ENCODE data around the gene NTSR1.

NTSR1 gene

DNA sequence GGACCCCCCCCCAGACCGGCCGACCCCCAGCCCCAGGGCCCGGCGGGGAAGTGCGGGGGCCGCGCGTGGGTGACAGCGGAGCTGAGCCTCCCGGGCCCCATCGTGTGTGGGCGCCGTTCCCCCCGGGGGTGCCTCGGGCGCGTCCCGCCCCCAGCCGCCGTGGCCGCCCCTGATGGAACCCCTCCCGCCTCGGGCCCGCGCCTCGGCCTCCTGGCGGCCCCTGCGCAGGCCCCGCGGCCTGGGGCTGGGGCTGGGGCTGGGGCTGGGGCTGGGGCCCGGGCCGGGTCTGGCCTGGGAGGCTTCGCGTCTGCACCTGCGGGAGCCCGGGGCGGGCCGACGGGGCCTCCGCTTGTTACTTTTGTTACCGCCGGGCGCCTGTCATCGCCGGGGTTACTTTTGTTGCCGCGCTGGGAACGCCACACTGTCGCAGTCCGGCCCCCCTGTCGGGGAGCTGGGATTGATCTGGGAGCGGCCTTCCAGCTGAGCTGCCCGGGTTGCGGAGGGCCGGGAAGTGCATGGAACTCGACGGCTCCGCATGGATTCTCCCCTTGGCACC, 96.6 kb downstream of the NTSR1 start:
- Histone ChIP-seq H3K27me3 (ENCODE audit: control insufficient read depth, insufficient read depth, low read length) (peaks cover 2% of the 10 kb centered on the region), H3K4me1 (ENCODE audit: control insufficient read depth, insufficient read depth, low read length) (peaks cover 2% of the 10 kb centered on the region), H3K4me3 (ENCODE audit: low read depth, low read length) (peak overlapping the region; percentile 76), H3K9ac (ENCODE audit: low read depth, low read length) (peak overlapping the region; percentile 37), H3K36me3 (ENCODE audit: control insufficient read depth, insufficient read depth, low read length) (peaks cover 27% of the 10 kb centered on the region), H3K9me3 (ENCODE audit: control insufficient read depth, insufficient read depth, low read length) (no peaks in the 10 kb centered on the region)

DNA sequence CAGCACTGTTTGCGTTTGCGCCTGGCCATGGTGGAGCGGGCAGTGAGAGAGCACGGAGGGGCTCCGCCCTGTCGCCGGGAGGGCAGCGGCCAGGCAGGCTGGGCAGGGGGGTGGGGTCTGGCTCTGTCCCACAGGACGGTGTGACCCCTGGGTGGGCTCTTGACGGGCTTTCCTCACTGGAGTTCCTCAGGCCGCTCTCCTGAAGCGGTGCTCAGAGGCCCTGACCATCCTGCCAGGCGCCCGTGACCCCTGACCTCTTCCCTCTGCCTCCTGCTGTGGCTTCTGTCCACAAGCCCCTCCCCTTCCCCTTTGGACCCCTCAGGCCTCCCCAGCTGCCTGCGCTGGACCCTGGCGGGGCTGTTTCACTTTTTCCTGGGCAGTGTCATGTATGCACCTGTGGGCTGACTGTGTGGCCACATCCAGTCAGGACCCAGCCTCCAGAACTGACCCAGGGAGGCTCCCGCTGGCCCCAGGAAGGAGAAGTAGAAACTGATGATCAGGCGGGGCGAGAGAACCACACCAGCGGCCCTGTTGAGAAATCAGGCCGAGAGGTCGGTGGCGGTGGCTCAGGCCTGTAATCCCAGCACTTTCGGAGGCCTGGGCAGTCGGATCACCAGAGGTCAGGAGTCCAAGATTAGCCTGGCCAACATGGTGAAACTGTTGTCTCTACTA, 97.2 kb downstream of the NTSR1 start:
- peaks cover 2% of the 10 kb centered on the region for H3K27me3 ChIP-seq (ENCODE audit: control insufficient read depth, insufficient read depth, low read length)
- no peaks in the 10 kb centered on the region for H3K9me3 ChIP-seq (ENCODE audit: control insufficient read depth, insufficient read depth, low read length)
- peaks cover 2% of the 10 kb centered on the region for H3K4me1 ChIP-seq (ENCODE audit: control insufficient read depth, insufficient read depth, low read length)
- H3K36me3 ChIP-seq (ENCODE audit: control insufficient read depth, insufficient read depth, low read length), result peaks cover 31% of the 10 kb centered on the region
- peak overlapping the region; percentile 76 for H3K4me3 ChIP-seq (ENCODE audit: low read depth, low read length)
- H3K9ac ChIP-seq (ENCODE audit: low read depth, low read length), result peak overlapping the region; percentile 37

DNA sequence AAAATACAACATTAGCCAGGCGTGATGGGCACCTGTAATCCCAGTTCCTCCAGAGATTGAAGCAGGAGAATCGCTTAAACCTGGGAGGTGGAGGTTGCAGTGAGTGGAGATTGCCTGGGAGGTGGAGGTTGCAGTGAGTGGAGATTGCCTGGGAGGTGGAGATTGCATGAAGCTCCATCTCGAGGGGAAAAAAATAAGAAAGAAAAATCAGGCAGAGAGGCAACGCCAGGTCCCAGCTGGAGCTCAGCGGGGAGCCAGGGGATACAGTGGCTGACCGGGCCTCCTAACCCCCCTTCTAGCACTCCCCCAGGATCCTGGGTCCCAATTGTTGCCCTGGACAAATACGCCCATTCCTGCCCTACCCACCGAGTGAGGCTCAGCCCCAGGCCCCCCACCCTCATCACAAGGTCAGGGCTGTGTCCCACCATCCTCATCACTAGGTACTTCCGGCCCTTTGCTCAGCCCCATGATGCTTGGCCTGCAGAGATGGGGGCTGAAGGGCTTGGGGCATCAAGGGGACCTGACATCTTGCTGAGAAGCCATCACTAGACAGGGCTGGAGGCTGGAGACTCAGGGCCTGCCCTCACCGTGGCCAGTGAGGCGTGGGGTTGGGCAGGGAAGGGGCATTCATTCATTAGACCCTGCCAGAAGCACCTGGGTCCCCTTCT, 97.9 kb downstream of the NTSR1 start:
- H3K4me3 ChIP-seq (ENCODE audit: low read depth, low read length), result no peak overlapping the region

DNA sequence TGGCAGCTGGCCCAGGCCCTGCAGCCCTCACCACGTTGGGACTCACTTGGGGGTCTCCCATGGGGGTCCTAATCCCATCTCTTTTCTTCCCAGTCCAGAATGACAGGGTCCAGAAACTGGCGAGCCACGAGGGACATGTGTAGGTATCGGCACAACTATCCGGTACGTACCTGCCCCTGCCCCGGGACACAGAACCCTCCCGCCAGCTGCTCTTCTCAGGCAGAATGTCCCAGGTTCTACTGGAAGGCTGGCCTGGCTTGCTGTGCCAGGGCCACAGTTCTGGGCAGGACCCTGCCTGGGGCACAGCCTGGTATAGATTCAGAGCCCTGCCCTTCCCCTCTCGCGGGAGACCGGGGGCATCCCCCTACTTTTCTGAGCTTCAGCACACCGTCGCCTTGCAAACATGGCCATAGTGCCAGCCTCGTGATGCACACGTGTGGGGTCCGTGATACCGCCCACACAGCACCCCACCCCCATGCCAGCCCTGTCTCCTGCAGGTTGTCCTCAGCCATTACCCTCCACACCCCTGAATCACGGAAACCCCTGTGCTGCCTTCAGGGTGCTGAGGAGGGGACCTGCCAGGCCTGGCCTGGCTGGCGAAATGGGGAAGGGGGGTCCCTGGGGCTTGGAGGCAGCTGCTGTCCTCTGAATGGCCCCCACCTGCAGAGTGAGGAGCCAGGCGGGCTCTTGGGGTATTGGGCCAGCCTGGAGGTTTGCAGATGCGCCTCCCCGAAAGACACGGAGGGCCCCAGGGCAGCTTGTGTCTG, 99.0 kb downstream of the NTSR1 start:
- H3K36me3 ChIP-seq (ENCODE audit: control insufficient read depth, insufficient read depth, low read length), result peaks cover 44% of the 10 kb centered on the region
- no peak overlapping the region for H3K9ac ChIP-seq (ENCODE audit: low read depth, low read length)
- H3K4me3 ChIP-seq (ENCODE audit: low read depth, low read length), result no peak overlapping the region
- no peaks in the 10 kb centered on the region for H3K9me3 ChIP-seq (ENCODE audit: control insufficient read depth, insufficient read depth, low read length)
- H3K4me1 ChIP-seq (ENCODE audit: control insufficient read depth, insufficient read depth, low read length), result peaks cover 2% of the 10 kb centered on the region
- peaks cover 2% of the 10 kb centered on the region for H3K27me3 ChIP-seq (ENCODE audit: control insufficient read depth, insufficient read depth, low read length)

More for the DNA sequence above, 97.9 kb downstream of the NTSR1 start:
- Histone ChIP-seq H3K27me3 (ENCODE audit: control insufficient read depth, insufficient read depth, low read length) (peaks cover 2% of the 10 kb centered on the region), H3K36me3 (ENCODE audit: control insufficient read depth, insufficient read depth, low read length) (peaks cover 33% of the 10 kb centered on the region), H3K9ac (ENCODE audit: low read depth, low read length) (no peak overlapping the region), H3K9me3 (ENCODE audit: control insufficient read depth, insufficient read depth, low read length) (no peaks in the 10 kb centered on the region), H3K4me1 (ENCODE audit: control insufficient read depth, insufficient read depth, low read length) (peaks cover 2% of the 10 kb centered on the region)

GRCh38 chr20:62808211-62808865, 99.7 kb downstream of the NTSR1 start:
- Histone ChIP-seq H3K9me3 (ENCODE audit: control insufficient read depth, insufficient read depth, low read length) (no peaks in the 10 kb centered on the region), H3K9ac (ENCODE audit: low read depth, low read length) (no peak overlapping the region), H3K4me1 (ENCODE audit: control insufficient read depth, insufficient read depth, low read length) (peaks cover 2% of the 10 kb centered on the region), H3K36me3 (ENCODE audit: control insufficient read depth, insufficient read depth, low read length) (peaks cover 47% of the 10 kb centered on the region), H3K4me3 (ENCODE audit: low read depth, low read length) (no peak overlapping the region), H3K27me3 (ENCODE audit: control insufficient read depth, insufficient read depth, low read length) (peaks cover 2% of the 10 kb centered on the region)

GRCh38 chr20:62809530-62810428, 101.1 kb downstream of the NTSR1 start:
- Histone ChIP-seq H3K4me3 (ENCODE audit: low read depth, low read length) (no peak overlapping the region), H3K36me3 (ENCODE audit: control insufficient read depth, insufficient read depth, low read length) (peaks cover 54% of the 10 kb centered on the region), H3K9ac (ENCODE audit: low read depth, low read length) (no peak overlapping the region)

DNA sequence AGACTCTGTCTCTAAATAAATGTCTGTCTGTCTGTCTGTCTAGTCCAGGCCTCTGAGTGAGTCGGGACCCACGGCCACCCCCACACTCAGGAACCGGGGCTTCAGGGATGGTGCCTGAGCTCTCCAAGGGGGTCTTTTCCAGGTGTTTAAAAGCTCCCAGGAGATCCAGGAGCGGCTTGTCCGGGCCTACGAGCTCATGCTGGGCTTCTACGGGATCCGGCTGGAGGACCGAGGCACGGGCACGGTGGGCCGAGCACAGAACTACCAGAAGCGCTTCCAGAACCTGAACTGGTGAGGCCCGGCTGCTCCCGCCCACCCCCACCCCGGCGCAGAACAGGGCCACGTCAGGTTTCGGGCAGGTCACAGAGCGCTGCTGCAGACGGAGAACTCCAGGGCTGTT, 102.7 kb downstream of the NTSR1 start:
- Histone ChIP-seq H3K36me3 (ENCODE audit: control insufficient read depth, insufficient read depth, low read length) (peaks cover 54% of the 10 kb centered on the region), H3K27me3 (ENCODE audit: control insufficient read depth, insufficient read depth, low read length) (no peaks in the 10 kb centered on the region), H3K4me1 (ENCODE audit: control insufficient read depth, insufficient read depth, low read length) (peaks cover 3% of the 10 kb centered on the region), H3K9ac (ENCODE audit: low read depth, low read length) (no peak overlapping the region), H3K9me3 (ENCODE audit: control insufficient read depth, insufficient read depth, low read length) (no peaks in the 10 kb centered on the region), H3K4me3 (ENCODE audit: low read depth, low read length) (no peak overlapping the region)

More at GRCh38 chr20:62809530-62810428, 101.1 kb downstream of the NTSR1 start:
- H3K9me3 ChIP-seq (ENCODE audit: control insufficient read depth, insufficient read depth, low read length), result no peaks in the 10 kb centered on the region
- peaks cover 2% of the 10 kb centered on the region for H3K4me1 ChIP-seq (ENCODE audit: control insufficient read depth, insufficient read depth, low read length)
- H3K27me3 ChIP-seq (ENCODE audit: control insufficient read depth, insufficient read depth, low read length), result no peaks in the 10 kb centered on the region

- Histone ChIP-seq H3K9ac (ENCODE audit: low read depth, low read length) (no peak overlapping the region), H3K36me3 (ENCODE audit: control insufficient read depth, insufficient read depth, low read length) (peaks cover 54% of the 10 kb centered on the region), H3K27me3 (ENCODE audit: control insufficient read depth, insufficient read depth, low read length) (no peaks in the 10 kb centered on the region), H3K9me3 (ENCODE audit: control insufficient read depth, insufficient read depth, low read length) (no peaks in the 10 kb centered on the region), H3K4me3 (ENCODE audit: low read depth, low read length) (no peak overlapping the region), H3K4me1 (ENCODE audit: control insufficient read depth, insufficient read depth, low read length) (peaks cover 3% of the 10 kb centered on the region)
These were observed 103.1 kb downstream of the NTSR1 start for GRCh38 chr20:62811720-62812119.

Data from iPS-15b (cell line).